Central memory CD4-positive, alpha-beta T cell (primary cell): ENCODE data around the gene CCT7.

ENCODE experiments used
- DNase-seq: peaks from one replicate; pipeline ENCODE4 v3.0.0; 2022

The CCT7 gene

DNA sequence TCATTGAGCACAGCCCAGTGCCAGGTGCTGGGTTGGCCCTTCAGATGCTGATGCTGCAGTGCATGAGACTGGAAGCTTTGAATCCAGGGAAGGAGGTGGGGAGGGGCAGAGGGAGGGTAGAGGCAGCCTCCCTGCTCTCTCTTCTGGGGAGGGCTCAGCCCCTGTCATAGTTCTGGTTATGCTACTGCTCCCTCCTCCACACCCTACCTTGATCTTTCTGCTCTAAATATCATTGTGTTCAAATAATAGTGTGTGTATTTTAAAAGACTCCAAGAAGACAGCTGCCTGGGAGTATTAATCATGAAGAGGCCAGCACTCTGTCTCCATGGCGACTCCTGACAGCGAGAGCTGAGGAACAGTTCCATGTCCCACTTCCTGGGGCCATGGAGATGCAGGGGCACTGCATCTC, 63.0 kb downstream of the CCT7 start:
- DNase-seq: no peak

- DNase-seq: no peak
Measured at GRCh38 chr2:73297586-73297985, 63.5 kb downstream of the CCT7 start.

DNA sequence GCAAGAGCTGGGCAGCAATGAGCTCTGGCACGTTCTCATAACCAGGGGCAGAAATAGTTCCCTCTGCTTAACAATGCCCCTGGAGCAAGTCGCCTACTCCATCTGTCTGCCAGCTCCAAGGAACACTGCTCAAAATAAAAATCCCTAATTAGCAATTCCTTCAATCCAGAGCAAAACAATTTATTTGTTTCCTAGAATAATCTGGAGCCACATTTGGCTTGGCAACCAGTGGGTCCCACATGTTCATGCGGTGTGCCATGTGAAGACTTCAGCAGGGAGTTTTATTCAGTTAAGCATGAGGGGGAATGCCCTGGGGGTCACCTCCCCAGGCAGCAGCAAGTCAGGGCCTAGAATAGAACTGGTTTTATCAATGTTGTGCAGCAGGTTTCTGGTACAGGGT, 66.8 kb downstream of the CCT7 start:
- DNase-seq: no peak

GRCh38 chr2:73301636-73302035, 67.5 kb downstream of the CCT7 start:
- DNase-seq: no peak
